ENCODE results near the gene DEGS2.

DEGS2 gene

GRCh38 chr14:100131181-100131580 lies 28.3 kb downstream of the DEGS2 start:
- DNase-seq (ENCODE audit: low read depth), result no peak

DNA sequence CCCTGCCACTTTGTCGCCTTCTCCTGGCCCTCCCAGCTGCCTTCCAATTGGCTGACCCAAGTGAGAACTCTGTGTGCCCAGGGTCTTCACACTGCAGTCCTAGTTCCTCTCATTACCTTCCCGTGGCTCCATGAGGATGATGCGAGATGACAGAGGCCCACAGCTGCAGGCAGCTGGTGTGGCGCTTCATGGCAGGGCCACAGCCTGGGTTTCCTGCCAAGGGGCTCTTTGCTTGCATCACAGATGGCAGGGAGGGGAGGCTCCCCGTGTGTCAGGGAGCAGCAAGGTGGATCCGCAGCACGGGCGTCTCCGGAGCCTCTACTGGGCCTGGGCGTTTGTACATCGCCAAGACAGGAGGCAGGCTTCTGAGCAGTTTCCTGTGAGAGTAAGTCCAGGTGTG lies 28.9 kb downstream of the DEGS2 start:
- no peak for DNase-seq (ENCODE audit: low read depth)

- DNase-seq (ENCODE audit: low read depth), result no peak
Measured at GRCh38 chr14:100129161-100129589, 30.3 kb downstream of the DEGS2 start.

- DNase-seq (ENCODE audit: low read depth), result no peak
Measured at GRCh38 chr14:100128688-100129087, 30.8 kb downstream of the DEGS2 start.

- no peak for DNase-seq (ENCODE audit: low read depth)
Measured at GRCh38 chr14:100127853-100128455, 31.5 kb downstream of the DEGS2 start.

DNA sequence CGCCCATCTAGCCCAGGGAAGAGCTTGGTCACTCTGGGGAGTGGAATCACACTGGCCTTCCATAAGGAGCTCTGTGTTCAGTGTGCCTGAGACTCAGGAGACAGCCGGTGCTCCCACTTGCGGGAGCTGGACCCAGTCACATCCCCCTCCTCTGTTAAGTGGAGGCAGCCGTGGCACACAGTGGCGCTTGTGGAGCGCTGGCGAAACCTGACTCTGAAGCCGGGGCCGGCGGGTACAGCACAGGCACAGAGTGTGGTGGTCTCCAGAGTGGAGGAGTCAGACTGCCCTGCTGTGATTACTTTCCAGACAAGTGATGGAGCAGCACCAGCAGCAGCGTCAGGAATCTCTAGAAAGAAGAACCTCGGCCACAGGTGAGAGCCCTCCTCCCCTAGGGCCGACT lies 33.0 kb downstream of the DEGS2 start:
- no peak for DNase-seq (ENCODE audit: low read depth)

DNA sequence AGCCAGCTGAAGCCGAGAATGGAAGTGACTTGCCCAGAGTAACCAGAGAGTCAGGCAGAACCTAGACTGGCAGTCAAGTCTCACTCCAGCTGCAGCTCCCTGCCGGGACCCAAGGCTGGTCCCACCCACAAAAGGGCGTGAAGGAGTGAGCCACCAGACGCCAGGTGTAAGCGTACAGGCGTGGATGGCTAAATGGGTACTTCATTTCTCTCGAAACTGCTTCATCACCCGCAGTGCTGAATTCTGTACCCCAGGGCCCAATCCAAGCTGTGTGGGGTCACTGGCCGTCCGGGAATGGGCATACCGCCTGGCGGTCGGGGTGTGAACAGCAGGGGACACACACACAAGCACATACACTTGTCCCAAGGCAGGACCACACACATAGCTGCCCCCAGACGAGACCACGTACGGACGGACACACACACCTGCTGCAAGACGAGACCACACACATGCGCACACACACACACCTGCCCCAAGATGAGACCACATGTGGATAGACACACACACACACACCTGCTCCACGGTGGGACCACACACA lies 34.8 kb downstream of the DEGS2 start:
- DNase-seq (ENCODE audit: low read depth), result no peak

DNA sequence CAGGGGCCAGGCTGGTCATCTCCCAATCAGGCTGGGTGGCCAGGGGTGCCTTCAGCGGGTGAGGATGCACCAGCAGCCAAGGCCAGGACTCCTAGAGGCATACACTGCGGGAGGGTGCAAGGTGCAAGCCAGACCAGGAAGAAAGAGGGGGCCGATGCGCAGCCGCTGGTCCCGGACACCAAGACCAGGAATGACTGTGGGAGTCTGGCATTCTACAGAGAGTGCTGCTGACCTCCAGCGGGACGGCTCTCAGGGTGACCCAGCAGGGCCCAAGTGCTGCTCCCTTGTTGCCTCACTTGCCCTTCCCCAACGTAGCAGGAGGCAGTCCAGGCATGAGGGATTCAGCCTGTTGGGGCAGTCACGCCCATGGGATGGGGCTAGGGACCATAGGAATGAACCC lies 35.8 kb downstream of the DEGS2 start:
- DNase-seq (ENCODE audit: low read depth), result no peak

DNA sequence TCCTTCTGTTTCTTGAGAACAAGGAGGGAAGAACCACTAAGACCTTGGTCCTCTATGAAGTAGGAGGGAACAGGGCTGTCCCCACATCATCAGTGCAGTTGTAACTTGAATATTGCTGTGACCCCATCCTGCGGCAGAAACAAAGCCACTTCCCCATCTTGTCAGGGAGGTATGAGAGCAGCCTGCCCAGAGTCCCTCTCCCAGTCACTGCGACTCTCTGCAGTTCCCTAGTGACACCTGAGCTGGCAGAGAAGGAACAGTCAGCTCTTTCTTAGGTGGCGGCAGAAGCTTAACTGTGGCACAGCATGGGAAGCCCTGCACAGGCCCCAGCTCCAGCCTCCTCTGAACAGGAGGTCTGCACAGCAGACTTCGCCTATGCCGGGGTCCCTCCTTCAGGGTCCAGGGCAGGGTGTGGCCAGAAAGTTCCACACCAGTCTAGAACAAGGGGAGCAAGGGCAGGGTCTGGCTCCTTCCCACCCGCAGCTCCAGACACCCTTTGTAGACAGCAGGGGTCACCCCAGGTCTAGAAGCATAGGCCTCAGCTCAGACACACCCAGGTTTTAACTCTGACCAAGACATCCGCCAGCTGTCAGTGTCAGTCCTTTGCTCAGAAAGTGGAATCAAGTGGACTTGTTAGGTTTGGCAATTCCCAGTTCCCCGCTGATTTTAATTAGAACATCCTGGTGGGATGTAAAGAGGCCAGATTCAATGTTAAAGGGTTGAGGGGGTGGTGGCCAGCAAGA lies 36.8 kb downstream of the DEGS2 start:
- DNase-seq (ENCODE audit: low read depth), result no peak

- DNase-seq (ENCODE audit: low read depth), result no peak
Measured at GRCh38 chr14:100121643-100122480, 37.6 kb downstream of the DEGS2 start.

- no peak for DNase-seq (ENCODE audit: low read depth)
Measured at GRCh38 chr14:100120522-100121269, 38.7 kb downstream of the DEGS2 start.

- no peak for DNase-seq (ENCODE audit: low read depth)
Measured at GRCh38 chr14:100119251-100119650, 40.2 kb downstream of the DEGS2 start.

GRCh38 chr14:100118396-100119011 lies 40.9 kb downstream of the DEGS2 start:
- DNase-seq (ENCODE audit: low read depth), result no peak

- DNase-seq (ENCODE audit: low read depth), result no peak
Measured at GRCh38 chr14:100117633-100118395, 41.6 kb downstream of the DEGS2 start.

DNA sequence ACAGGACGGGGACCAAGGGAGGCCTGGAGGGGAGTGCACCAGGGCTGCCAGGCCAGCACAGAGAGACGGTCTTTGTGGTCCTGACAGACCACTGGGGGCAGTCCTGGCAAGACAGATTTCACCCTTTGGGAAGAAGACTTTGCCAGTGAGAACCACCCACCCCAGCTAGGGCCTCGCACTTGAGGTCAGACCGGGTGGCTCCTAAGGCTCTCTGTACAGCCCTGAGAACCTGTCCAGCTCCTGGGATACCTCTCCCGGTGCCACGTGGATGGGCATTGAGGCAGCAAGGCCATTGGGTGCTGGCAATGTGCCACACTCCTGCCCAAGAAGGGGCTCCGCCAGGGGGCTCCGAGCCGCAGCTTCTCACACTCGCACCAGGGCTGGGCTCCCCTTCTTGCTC lies 42.4 kb downstream of the DEGS2 start:
- DNase-seq (ENCODE audit: low read depth), result no peak

- no peak for DNase-seq (ENCODE audit: low read depth)
Measured at GRCh38 chr14:100116134-100116533, 43.3 kb downstream of the DEGS2 start.

GRCh38 chr14:100115726-100116125 lies 43.7 kb downstream of the DEGS2 start:
- no peak for DNase-seq (ENCODE audit: low read depth)

DNA sequence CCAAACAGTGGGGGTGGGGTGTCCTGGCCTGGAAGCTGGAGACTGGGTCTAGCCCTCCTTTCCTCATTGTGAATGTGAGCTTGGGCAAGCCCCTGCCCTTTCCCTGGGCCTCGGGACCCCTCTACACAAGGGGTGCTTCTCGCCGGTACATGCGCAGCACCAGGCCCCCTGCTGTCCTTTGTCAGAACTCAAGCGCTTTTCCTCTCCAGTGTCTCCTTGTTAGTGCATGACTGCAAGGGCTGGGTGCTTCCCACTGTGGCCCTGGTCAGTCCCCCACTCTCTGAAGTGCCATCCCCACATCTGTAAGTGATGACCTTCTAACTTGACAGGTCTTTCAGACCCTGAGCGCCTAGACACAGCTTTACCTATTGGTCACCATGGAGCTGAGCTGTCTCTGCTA lies 44.2 kb downstream of the DEGS2 start:
- no peak for DNase-seq (ENCODE audit: low read depth)

DNA sequence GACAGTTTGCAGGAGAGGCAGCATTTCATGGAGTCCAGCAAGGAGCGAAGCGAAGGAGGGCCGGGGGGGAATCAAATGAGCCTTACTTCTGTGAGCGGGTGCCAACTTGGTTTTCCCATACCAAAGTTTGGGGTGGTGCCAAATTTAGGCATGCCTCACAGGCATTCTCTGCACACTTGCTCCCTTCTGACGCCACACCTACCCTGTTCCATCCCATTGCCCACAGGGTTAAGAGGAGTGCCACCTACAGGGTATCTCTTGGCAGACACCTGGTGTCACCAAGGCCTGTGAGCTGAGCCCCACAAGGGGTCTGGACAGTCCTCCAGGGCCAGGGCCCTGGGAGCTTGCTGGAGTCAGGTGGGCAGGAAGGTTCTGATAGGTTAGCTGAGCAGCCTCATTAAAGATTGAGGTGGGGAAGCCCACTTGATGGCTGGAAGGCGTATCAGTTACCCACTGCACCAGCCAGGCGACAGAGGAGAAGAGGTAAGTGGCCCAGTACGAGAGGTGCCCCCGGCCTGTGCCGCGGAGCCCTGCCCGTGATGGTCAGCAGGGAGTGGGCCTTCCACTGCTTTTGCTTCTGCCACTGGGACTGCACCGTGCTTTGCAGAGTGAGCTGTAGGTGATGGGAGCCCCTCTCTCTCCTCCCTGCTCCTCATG lies 45.2 kb downstream of the DEGS2 start:
- no peak for DNase-seq (ENCODE audit: low read depth)
